Stimulated activated CD8-positive, alpha-beta memory T cell treated with anti-CD3 and anti-CD28 coated beads, Interleukin-15, amount 100 ng/mL, for 24 hours (primary cell): ENCODE data around the gene ST6GALNAC5.
"Not testable (repeated sequence)": the region's sequence is repeated elsewhere in the genome, so short reads cannot be mapped to it uniquely, and the experiment has no call there.

Experiments
- DNase-seq: peaks from one replicate; pipeline ENCODE4 v3.0.0-alpha.2; 2020; ENCODE audit warnings: low read depth

Gene ST6GALNAC5

DNA sequence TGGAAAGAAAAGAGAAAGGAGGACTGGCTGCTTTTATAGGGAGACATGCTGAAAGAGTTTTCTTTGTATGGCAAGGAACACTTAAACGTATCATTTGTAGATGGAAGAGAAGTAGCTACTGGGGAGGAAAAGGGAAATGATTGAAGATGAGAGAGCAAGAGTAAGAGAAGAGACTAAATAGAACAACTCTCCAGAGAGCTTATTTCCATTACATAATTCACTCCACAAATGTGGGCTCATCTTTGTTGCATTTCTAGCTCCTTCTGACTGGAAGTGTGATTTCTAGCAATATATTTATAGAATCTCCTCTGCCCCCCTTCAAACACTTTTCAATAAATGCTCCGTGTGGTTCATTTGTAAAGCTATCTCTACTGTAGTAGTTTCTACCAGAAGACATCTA, 71.0 kb downstream of the ST6GALNAC5 start:
- no peak for DNase-seq

DNA sequence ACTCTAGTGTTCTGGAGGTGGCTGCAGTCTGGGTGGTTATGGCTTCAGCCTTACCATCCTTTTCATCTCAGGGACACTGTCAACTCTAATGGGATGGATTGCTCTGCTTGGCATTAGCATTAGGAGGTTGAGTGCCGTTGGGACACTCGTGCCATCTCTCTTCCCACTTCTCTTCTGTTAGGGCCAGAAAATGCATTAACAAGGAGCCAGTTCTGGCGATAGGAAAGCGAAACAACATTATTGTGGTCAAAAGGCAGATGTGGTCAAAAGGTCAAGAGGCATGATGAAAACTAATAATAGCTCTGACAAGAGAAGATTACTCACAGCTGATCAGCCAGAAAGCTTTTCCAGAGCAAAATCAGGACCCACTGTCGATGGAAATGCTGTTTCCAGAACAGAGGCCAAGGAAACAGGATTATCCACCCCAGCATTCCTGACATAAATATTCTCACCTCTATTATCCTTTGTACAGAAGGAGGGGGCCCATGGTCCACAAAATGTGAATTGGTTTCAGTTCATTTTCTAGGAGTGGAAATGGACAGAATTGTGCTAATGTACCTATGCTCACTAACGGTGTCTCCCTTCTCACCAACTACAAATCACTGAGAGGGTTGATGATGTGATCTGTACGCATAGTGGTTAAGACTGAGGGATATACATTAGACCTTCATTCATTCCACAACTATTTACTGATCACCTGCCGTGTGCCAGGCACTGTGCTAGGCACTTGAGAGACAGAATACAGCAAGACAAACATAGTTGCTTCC, 72.0 kb downstream of the ST6GALNAC5 start:
- DNase-seq, result no peak

DNA sequence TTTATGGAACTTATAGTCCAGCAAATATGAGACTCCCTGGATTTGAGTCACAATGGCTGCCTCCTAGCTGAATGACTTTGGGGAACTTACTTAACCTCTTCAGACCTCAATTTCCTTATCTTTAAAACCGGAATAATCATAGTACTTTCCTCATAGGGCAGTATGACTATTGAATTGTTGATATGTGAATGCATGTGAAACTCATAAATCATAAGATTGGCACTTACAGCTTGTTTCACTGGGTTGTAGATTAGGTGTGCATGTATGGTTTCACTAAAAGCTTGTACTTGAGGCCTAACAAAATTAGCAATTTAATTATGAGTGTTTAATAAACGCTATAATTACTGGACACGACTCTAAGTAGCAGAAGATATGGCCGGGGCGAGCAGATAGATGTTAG, 72.5 kb downstream of the ST6GALNAC5 start:
- no peak for DNase-seq

DNA sequence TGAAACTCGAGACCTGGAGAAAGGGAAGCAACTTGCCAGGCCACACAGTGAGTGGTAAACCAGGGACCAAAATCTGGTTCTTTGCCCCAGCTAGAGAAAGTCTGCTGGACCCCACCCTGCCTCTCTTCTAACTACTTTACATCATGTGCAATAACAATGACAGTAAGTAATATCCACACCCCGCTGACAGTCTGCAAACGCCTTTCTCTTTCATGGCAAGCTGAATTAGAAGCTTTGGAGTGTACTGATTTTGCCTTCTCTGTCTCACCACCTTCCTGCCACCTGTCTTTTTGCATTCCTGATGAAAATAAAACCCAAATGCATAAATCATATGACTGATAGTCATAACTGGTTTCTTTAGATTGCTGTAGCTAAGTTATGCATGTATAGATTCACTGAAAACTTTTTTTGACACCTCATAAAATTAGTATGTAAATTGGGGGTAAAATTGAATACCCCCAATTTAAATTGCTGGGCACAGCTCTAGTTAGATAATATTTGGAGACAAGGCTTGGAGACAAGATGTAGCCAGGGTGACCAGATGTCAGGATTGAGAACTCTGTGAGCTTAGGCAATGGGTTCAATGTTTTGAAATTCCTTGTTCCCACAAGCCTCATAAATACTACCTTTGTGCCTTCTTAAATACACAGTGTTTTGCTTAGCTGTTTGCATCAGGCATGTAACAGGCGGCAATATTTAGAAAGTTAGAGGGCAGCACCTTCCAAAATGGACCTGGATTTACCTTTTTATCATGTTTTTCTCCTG, 73.5 kb downstream of the ST6GALNAC5 start:
- no peak for DNase-seq

DNA sequence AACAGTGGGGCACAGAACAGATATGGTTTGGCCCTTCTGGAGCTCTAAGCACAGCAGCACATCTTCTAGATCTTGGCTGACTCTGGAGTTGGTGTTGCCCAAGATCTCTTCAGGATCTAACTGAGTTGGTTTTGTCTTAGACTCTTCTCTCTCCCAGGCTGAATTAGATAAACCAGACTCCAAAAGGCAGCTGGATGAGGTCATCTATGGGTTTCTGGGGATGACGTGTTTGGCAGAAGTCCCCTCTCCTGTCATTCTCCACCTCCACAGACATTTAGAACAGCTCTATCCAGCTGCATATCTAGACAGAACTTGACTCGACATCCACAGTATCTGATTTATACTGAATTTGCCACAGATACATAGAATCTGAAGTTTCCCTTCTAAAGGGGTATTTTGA, 75.3 kb downstream of the ST6GALNAC5 start:
- no peak for DNase-seq

DNA sequence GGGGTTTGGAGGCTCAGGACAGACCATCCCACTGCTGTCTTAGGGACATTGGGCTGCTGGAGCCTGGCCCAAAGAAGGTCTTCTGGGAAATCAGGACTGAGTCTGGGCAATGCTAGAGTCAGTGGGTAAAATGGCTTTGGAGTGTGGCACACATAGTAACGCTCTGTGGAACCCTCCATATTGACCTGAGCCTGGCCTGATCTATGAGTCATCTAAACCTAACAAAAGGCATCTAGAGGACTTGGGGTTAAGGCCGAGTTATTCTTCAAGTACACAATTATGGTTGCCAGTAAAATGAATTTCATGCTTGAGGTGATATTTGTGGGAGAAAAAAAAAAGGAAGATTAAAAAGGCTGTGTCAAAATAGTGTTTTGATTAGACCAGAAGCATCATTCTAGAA, 77.7 kb downstream of the ST6GALNAC5 start:
- DNase-seq, result no peak

DNA sequence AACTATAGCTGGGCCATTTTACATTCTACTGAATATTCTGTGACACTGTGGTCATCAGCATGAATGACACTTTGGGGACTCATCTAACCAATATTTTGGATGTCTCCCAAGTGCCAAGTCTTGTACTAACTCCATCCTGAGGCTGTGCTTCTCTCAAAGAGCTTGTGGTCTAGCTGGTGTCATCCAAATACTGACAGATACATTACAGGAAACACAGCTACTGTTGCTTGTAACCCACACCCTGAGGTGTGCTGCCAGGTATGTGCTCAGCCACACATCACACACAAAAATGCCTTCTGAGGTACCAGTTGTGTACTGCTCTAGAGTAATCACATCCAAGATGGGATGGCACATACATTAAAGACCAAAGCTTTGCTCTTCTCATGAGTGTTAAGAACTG, 81.6 kb downstream of the ST6GALNAC5 start:
- no peak for DNase-seq

DNA sequence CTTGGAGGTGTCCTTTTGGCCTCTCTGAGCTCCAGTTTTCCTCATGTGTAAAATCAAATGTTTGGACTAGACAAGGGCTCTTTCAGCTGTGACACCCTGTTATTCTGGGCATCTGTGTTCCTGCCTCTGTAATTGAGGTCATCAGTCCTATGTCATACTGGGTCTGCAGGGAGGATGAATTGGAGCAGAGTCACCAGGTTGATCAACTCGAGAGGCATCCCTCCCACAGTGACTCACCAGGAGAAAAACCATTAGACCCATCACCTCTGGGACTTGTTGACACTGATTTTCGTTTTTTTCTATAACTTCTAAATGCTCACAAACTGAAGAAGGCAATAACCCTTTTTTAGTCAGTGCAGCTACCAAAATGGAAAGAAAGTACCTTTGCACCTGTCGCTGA, 82.2 kb downstream of the ST6GALNAC5 start:
- DNase-seq, result no peak

DNA sequence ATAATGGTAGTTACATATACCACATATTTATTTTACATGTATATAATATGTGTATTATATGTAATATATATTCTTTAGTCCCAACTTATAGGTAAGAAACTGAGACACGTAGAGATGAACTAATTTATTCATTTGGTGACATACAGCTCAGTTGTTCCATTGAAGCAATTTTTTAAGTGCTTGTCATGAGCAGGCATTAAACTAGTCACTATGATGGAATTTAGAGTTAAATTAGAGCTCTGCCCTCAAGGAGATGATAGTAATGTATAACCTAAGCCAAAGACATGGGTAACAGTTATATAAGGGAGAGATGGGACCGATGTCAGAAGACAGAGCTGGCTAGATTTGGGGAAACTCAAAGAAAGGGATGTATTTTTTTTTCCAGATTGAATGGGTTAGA, 83.0 kb downstream of the ST6GALNAC5 start:
- no peak for DNase-seq

DNA sequence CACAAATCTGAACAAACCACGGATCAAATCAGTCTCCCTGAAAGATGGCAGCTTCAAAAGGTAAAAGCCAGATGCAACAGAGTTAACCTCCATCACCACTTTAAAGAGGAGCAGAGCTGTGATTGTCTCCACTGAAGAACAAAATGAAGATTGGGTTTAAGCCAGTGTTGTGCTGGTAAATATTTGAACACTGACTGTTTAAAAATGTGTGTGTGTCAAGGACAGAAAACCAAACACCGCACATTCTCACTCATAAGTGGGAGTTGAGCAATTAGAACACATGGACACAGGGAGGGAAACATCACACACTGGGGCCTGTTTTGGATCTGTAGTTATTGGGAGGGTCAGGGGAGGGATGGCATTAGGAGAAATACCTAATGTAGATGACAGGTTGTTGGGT, 83.9 kb downstream of the ST6GALNAC5 start:
- DNase-seq, result no peak

DNA sequence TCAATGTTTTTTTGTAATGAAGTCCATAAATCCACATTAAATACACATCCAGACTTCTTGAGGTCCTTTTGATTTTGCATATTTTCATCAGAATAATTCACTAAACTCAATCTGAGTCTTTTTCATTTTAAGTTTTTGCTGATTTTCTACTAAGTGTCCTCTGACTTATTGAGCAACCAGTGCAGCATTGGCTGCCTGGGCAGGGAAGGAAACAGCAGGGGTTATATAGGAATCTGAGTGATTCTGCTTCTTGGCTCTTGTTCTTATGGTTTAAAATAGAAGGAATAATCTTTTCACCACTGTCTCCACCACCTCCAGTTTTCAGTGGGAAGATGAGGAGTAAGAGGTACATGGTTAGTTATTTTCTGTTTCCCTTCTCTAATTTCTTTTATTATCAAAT, 88.4 kb downstream of the ST6GALNAC5 start:
- no peak for DNase-seq

DNA sequence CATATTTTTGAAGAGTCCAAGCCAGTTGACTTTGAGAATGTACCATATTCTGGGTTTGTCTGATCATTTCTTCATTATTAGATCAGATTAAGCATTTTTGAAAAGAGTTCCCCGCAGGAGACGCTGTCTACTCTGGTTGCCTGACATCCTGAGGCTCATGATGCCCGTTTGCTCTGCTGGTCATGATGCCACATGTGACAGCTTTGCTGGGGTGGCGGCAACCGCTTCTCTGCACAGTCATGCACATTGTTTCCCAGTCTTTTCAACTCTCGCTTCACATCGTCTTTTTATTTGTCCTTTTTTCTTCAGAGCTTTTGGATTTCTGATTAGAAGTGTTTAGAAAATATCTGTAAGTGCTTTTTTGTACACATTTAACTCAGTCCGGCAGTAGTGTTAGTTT, 90.7 kb downstream of the ST6GALNAC5 start:
- no peak for DNase-seq

DNA sequence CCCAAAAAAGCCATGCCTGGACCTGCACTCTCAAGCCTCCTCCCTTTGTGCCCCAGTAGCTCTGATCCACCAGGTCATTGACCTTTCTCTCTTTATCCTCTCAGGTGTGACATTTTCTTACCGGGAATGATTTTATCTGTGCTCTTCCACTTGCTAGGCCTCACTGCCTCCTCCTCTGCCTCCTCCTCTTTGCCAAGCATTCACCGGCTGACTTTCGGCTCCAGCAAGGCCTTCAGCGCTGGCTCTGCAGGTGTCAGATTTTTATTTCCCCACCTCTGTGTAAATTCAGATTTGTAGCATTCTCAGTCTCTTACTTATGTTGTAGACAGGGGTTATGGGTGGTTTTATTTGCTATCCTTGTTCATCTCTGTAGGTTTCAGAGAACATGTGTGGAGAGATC, 91.5 kb downstream of the ST6GALNAC5 start:
- DNase-seq, result no peak

DNA sequence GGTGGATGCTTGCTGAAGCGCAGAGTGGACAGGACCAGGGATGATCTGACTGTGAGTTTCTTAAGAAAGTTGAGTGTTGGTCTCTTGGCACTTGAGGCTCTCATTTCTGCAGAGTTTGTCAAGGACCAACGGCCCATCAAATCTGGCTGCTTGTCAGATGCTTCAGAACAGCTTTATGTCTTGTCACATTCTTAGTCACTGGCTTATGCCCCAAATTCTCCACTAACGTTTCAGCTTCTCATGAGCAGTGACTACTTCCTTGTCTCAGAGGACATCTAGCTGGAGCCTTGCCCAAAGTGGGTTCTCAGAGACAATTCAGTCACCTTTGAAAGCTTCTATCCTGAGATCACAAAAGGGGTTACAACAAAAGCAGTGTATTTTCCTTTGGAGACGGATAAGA, 92.3 kb downstream of the ST6GALNAC5 start:
- no peak for DNase-seq

DNA sequence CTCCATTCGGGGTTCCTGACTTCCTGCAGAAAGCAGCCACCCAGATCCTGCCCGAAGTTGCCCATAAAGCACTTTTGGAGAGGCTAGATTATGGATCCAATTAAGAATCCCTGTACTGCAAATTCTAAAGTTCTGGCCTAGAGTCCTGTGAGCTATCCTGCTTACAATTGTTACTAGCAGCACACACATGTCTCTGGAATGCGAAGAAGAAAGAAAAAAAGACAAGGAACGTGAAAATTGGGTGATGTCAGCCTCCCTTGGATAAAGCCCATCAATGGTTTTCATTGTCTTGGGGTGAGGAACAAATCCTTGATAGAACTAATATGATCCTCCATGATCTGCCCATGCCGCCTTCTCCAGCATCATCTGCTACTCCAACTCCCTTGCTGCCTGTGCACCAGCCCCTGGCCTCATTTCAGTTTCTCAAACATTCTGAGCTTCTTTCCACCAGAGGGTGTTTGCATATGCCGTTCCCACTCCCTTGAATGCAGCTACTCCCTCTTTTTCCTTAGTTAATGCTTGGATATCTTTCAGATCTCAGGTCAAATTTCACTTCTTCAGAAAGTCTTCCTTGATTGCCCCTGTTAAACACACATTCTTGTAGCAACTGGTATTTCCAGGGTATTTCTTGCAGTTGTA, 94.0 kb downstream of the ST6GALNAC5 start:
- DNase-seq, result no peak

DNA sequence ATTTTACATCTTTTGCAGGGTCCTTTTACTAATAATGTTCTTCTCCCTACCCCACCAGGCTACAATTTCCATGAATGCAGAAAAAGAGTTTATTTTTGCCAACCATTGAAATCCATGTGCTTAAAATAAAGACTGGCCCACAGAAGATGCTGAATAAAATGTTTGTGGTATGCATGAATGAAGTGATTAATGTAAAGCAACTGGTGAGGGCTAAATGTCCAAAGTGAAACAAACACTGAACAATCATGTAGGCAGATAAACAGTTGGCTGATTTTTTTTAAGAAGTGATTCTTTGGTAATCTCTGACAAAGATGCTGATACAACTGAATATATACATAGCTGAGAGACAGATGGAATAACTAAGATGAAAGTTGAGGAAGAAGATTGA, 94.5 kb downstream of the ST6GALNAC5 start:
- no peak for DNase-seq

DNA sequence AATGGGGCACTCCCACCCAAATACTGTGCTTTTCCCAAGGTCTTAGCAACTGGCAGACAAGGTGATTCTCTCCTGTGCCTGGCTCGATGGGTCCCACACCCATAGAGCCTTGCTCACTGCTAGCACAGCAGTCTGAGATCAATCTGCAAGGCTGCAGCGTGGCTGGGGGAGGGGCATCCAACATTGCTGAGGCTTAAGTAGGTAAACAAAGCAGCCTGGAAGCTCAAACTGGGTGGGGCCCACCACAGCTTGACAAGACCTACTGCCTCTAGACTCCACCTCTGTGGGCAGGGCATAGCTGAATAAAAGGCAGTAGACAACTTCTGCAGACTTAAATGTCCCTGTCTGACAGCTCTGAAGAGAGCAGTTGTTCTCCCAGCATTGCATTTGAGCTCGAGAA, 114.0 kb downstream of the ST6GALNAC5 start:
- not testable (repeated sequence) for DNase-seq

DNA sequence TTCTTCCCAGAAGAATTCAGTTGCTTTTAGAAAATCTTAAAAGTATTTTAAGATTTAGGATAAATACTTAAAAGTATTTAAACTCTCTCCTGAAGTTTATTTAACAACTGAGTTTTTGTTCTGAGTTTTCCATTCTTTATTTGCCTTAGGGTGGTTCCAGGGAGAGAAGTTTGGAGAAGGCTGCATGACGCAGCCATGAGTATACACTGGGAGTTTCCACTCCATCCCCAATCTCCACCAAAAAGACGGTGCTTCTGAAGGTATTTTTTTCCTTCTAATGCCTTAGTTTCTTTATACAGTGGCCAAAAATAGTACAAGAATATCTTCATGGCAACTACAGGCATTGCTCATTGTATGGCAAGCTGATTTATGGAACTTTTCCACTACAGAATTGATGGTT, 122.7 kb downstream of the ST6GALNAC5 start:
- no peak for DNase-seq

DNA sequence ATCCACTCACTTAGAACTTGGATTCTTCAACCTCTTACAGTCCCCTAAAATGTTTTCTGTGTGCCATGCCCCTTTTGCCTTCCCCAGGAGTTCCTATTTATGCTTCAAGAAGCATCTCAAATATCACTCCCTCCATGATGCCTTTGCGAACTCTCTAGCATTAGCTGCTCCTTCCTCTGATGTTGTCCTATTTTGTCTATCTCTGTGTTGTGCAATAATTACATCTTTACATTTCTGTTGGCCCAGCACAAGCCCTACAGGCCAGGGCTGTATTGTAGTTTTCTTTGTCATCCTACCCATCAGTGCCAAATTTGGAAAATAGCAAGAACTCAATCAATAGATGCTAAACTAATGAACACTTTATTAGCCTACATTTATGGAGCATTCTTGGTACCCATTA, 125.8 kb downstream of the ST6GALNAC5 start:
- DNase-seq, result no peak

DNA sequence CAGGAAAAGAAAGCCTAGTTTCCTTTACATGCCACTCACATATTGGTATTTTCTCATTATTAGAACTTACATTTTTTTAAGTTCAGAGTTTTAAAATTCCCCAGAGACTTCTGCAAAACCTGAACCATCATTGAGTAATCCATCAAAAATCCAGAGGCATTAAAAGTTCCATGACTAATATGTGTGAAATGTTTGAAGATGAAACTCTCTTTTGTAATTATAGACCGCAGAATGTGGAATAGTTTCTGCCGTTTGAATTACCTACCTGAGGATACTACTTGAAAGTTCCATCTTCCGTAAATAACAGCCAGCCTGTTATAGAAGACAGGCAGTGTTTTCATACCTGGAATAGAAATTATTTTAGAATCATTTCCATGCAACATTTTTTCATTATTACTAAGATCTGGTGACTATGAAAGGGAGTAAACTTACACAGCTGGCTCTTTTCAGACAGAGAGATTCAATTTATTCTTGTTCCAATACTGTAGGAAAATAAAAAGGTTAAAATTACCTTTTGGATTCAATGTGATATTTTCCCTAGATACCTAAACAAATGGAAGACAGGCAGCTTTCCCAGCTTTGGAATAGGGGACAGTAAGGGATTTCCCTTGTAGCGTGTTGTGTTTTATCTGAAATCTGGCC, 131.4 kb downstream of the ST6GALNAC5 start:
- no peak for DNase-seq

DNA sequence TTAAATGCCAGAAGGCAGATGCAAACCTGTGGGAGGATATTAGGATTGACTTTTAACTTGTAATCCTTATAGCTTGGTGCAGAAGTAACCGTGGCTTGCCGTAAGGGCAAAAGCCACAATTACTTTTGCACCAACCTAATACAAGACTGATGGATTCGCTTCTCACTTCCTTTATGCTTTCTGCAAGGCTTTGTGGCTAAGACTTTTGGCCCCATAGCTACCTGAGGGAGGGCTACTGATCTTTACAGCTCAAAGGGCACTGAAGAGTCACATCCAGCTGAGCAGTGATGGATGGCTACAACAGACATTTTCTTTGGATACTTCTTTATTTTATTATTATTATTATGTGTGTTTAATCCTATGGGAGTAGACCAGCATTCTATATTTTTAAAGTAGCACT, 140.4 kb downstream of the ST6GALNAC5 start:
- DNase-seq, result no peak

DNA sequence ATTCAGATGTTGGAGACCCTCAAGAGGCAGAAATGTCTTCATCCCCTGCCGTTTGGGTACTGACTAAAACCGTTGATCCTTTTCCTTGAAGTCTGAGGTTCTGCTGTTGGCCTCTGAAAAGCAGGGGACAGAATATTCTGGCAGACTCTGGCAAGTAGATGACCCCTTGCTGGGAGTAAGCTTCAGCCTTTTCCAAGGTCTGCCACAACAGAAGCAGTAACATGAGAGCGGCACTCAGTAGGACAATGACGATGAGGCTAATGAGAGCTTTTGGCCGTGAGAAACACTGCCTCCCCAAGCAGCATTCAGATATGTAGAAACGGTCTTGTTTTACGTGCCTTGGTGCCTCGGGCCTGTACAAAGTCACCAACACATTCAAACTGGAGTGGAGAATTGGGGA, 143.7 kb downstream of the ST6GALNAC5 start:
- no peak for DNase-seq

DNA sequence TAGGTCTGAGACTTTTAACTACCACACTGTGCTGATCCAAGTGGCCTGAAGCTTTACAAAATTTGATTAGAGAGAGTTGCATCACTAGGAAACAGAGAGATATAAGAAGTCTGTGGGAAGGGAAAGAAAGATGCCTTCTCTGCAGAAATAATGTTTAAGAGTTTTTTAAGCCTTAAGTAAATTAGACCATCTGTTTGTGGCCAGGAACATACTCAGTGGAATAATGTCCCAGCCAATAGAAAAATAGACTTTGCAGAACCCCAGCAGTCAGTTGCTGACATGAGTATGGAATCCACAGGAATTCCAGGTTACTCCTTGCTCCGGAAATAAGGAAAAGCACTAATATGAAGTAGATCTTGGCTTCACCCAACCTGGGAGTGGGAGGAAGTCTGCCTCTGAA, 144.8 kb downstream of the ST6GALNAC5 start:
- no peak for DNase-seq
